IMR-90 (cell line): ENCODE results near the gene SCN8A.

Experiments used
- CEBPB ChIP-seq: IDR thresholded peaks from 2 replicates; pipeline ENCODE4 v1.6.1; 2012; ENCODE audit warnings: low read depth, low read length, improper control_type of control experiment
- CTCF ChIP-seq: conservative IDR thresholded peaks from 2 replicates; pipeline ENCODE4 v1.5.1; 2012; ENCODE audit warnings: mild to moderate bottlenecking, low read depth, low read length, improper control_type of control experiment
- FOS ChIP-seq: fragments of 150-350 bp; IDR thresholded peaks from 2 replicates; pipeline ENCODE4 v1.6.1; 2016; ENCODE audit warnings: low read depth, low read length
- MAFK ChIP-seq: IDR thresholded peaks from 2 replicates; pipeline ENCODE4 v1.6.1; 2012; ENCODE audit warnings: low read depth, low read length, improper control_type of control experiment
- MXI1 ChIP-seq: IDR thresholded peaks from 2 replicates; pipeline ENCODE4 v1.6.1; 2012; ENCODE audit warnings: low read depth, mild to moderate bottlenecking, low read length, moderate library complexity, borderline replicate concordance
- POLR2A ChIP-seq: IDR thresholded peaks from 2 replicates; pipeline ENCODE4 v1.6.1; 2012; ENCODE audit warnings: mild to moderate bottlenecking, low read depth, low read length
- RAD21 ChIP-seq: IDR thresholded peaks from 2 replicates; pipeline ENCODE4 v1.6.1; 2012; ENCODE audit warnings: low read length, improper control_type of control experiment
- RCOR1 ChIP-seq: IDR thresholded peaks from 2 replicates; pipeline ENCODE4 v1.6.1; 2012; ENCODE audit warnings: mild to moderate bottlenecking, low read length, improper control_type of control experiment; ENCODE audit not compliant: insufficient replicate concordance
- RFX5 ChIP-seq: IDR thresholded peaks from 2 replicates; pipeline ENCODE4 v1.8.0; 2012; ENCODE audit warnings: low read depth, mild to moderate bottlenecking, low read length, moderate library complexity
- USF2 ChIP-seq: fragments of 150-350 bp; IDR thresholded peaks from 2 replicates; pipeline ENCODE4 v1.6.1; 2017; ENCODE audit warnings: mild to moderate bottlenecking, antibody characterized with exemption, low read length, low read depth

DNA sequence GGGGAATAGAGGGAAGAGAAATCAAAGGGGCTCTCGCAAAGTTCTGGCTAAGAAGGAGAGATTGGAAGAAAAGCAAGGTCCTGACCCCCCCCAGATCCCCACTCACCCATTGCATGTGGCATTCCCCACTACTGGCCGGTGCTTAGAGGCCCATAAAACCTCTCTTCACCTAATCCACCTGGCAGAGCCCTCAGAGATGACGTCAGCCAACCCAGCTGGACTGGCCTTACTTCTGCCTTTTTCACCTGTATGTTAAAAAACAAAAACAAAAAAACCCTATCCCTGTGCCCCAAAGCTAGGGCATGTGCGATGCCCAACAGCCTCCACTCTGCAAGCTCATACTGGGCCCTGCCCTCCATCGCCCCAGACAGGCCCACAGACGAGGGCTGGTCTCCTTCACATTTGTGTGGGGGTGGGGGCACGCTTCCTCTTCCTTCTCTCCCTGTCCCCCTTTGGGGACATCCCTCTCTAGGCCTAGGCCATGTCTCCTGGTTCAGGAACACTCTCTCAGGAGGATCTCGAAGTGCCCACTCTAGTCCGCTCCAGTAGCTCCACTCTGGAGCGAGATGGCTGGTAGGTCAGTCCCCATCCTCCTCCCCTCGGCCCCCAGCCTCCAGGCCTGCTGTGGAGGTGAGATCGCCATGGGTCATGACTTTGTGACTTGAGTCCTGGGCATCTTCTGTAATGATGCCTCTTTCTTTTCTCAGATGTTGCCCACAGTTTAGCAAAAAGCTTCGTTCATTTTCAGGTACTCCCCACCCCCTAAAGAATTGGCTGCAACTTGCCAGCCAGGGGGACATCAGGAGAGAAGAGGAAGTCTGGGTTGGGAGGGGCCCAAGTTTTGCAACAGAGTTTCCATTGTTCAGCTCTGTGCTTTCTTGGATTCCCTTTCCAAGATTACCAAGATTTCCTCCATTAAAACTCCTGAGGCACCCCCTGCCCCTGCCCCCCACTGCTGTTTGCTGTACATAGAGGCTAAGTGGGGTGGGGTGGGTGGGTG lies 220.5 kb downstream of the SCN8A start:
- no peak for TF ChIP-seq RFX5
- no peak for TF ChIP-seq USF2
- no peak for TF ChIP-seq CTCF
- TF ChIP-seq POLR2A, result no peak
- no peak for TF ChIP-seq RAD21
- no peak for TF ChIP-seq RCOR1
- TF ChIP-seq CEBPB, result no peak
- TF ChIP-seq MXI1, result no peak
- no peak for TF ChIP-seq FOS
- TF ChIP-seq MAFK, result no peak
